K562 (cell line): ENCODE data around the gene VRK3. TPM values are rescaled to one million over a fixed set of nuclear protein-coding genes. Genes with fewer than 3 reads are reported as not detected.
A peak's percentile ranks its signal among the peaks of the same experiment; 100 is the strongest.

ENCODE experiments used
- AFF4 ChIP-seq: sonication (generic); formaldehyde crosslinking; IDR thresholded peaks from 2 replicates; pipeline ENCODE4 v1.8.0; 2023; ENCODE audit warnings: mild to moderate bottlenecking, missing genetic modification reagents
- ATF3 ChIP-seq, 2 experiments: fragments of 450-650 bp in 1 of 2; sonication (generic) in 1 of 2; formaldehyde crosslinking in 1 of 2; IDR thresholded peaks in 1 of 2; conservative IDR thresholded peaks in 1 of 2; 2 replicates each; pipeline versions ENCODE4 v1.6.1 to v1.8.1; 2016 to 2023; ENCODE audit warnings: mild to moderate bottlenecking in 2 of 2, moderate library complexity in 2 of 2, inconsistent platforms in 1 of 2, missing genetic modification reagents in 1 of 2
- BCOR ChIP-seq: fragments of 450-650 bp; IDR thresholded peaks from 2 replicates; pipeline ENCODE4 v1.6.1; 2016
- CCAR2 ChIP-seq: fragments of 200-400 bp; formaldehyde crosslinking; IDR thresholded peaks from 2 replicates; pipeline ENCODE4 v1.6.1; 2017; ENCODE audit warnings: mild to moderate bottlenecking, low read depth, low read length
- FOXA3 ChIP-seq, 2 experiments: fragments of 450-650 bp in 1 of 2; sonication (generic) in 1 of 2; formaldehyde crosslinking; IDR thresholded peaks in 1 of 2; conservative IDR thresholded peaks in 1 of 2; 2 replicates each; pipeline versions ENCODE4 v1.4.0 to v1.8.0; 2020 to 2022; ENCODE audit warnings: mild to moderate bottlenecking in 2 of 2, missing genetic modification reagents in 1 of 2
- FOXK2 ChIP-seq, 2 experiments: fragments of 450-650 bp; IDR thresholded peaks in 1 of 2; conservative IDR thresholded peaks in 1 of 2; 2 replicates each; pipeline ENCODE4 v1.6.1; 2016; ENCODE audit warnings: low read depth in 2 of 2, mild to moderate bottlenecking in 1 of 2
- FOXP4 ChIP-seq: sonication (generic); formaldehyde crosslinking; IDR thresholded peaks from 2 replicates; pipeline ENCODE4 v1.8.0; 2022; ENCODE audit warnings: mild to moderate bottlenecking, missing genetic modification reagents, borderline replicate concordance
- HEY1 ChIP-seq: fragments of 250-450 bp; sonication (Bioruptor Pico); IDR thresholded peaks from 2 replicates; pipeline ENCODE4 v1.5.0; 2020; ENCODE audit warnings: mild to moderate bottlenecking, moderate library complexity, borderline replicate concordance
- ILK ChIP-seq: fragments of 450-650 bp; IDR thresholded peaks from 2 replicates; pipeline ENCODE4 v1.6.1; 2016; ENCODE audit warnings: missing genetic modification characterization, low read depth, mild to moderate bottlenecking, missing compliant biosample characterization, moderate library complexity, borderline replicate concordance
- KLF6 ChIP-seq: fragments of 250-450 bp; sonication (Bioruptor Pico); IDR thresholded peaks from 2 replicates; pipeline ENCODE4 v1.4.0; 2020; ENCODE audit warnings: mild to moderate bottlenecking, moderate library complexity, borderline replicate concordance
- MTA3 ChIP-seq: fragments of 450-650 bp; formaldehyde crosslinking; IDR thresholded peaks from 2 replicates; pipeline ENCODE4 v1.6.1; 2017; ENCODE audit warnings: mild to moderate bottlenecking, borderline replicate concordance
- NCOA6 ChIP-seq: fragments of 450-650 bp; IDR thresholded peaks from 2 replicates; pipeline ENCODE4 v1.6.1; 2017; ENCODE audit warnings: mild to moderate bottlenecking
- NFYB ChIP-seq: IDR thresholded peaks from 2 replicates; pipeline ENCODE4 v1.6.1; 2011; ENCODE audit warnings: mild to moderate bottlenecking, moderate library complexity; ENCODE audit not compliant: insufficient read length; ENCODE audit errors: extremely low read depth
- NUFIP1 ChIP-seq: fragments of 450-650 bp; IDR thresholded peaks from 2 replicates; pipeline ENCODE4 v1.6.1; 2018; ENCODE audit not compliant: partially characterized antibody
- RBM39 ChIP-seq: fragments of 200-400 bp; formaldehyde crosslinking; optimal IDR thresholded peaks from 2 replicates; pipeline ENCODE3; 2018; ENCODE audit warnings: low read depth, low read length
- SMAD4 ChIP-seq: fragments of 250-450 bp; sonication (Bioruptor Pico); conservative IDR thresholded peaks from 2 replicates; pipeline ENCODE4 v1.8.0; 2021; ENCODE audit warnings: inconsistent platforms, mild to moderate bottlenecking, moderate library complexity
- SPI1 ChIP-seq: IDR thresholded peaks from 2 replicates; pipeline ENCODE4 v1.6.1; 2011; ENCODE audit warnings: low read depth, low read length, control low read depth, borderline replicate concordance
- TBP ChIP-seq: optimal IDR thresholded peaks from 2 replicates; pipeline ENCODE3; 2011; ENCODE audit warnings: low read depth, low read length, improper control_type of control experiment
- TEAD1 ChIP-seq, 2 experiments: fragments of 450-650 bp in 1 of 2; sonication (generic) in 1 of 2; formaldehyde crosslinking; IDR thresholded peaks; 2 replicates each; pipeline versions ENCODE4 v1.4.0 to v1.8.0; 2020 to 2022; ENCODE audit warnings: mild to moderate bottlenecking in 2 of 2, missing genetic modification reagents in 1 of 2
- ZNF766 ChIP-seq: fragments of 200-800 bp; sonication (Bioruptor generic); conservative IDR thresholded peaks from 2 replicates; pipeline ENCODE4 v1.6.1; 2016; ENCODE audit warnings: missing genetic modification characterization, missing compliant biosample characterization
- polyA plus RNA-seq, 8 experiments: library from polyadenylated mRNA; depleted of rRNA in 4 of 8; stranded (reverse) in 5 of 8; unstranded in 3 of 8; fragments of >200 nt; fragmentation: Nextera tagmentation in 2 of 8; fragmentation: Illumina TruSeq in 1 of 8; extraction: Ambion mirVana in 2 of 8; extraction: Trizol in 1 of 8; gene quantifications; 2 replicates each; pipeline versions ENCODE4 v1.2.1 to v1.2.3, GENCODE V29; 2011 to 2014; ENCODE audit warnings: inconsistent platforms in 1 of 8, missing spikeins in 1 of 8
- total RNA-seq, 7 experiments: library from RNA; depleted of rRNA in 6 of 7; stranded (reverse); fragments of >200 nt in 6 of 7; fragmentation: Illumina TruSeq in 2 of 7; extraction: Trizol in 2 of 7; gene quantifications; 2 replicates each; pipeline versions ENCODE4 v1.2.1 to v1.2.3, GENCODE V29; 2011 to 2021; ENCODE audit warnings: low replicate concordance in 1 of 7

Gene VRK3
- total and polyA plus RNA-seq, 9 of the 15 experiments (the other 6 are each of a cell fraction or from before 2014, with no cell fraction given) = 25.6 to 94.3 (median 42.9) TPM

- peak; percentile 100 for TF ChIP-seq NCOA6
- TF ChIP-seq AFF4 (CRISPR knock-in tag) = peak; percentile 100
- TF ChIP-seq FOXP4 = peak; percentile 100
- TF ChIP-seq NUFIP1 = no peak
- peak in 1 of 2 experiments; percentile 96; a peak in 2 of 4 replicates for TF ChIP-seq FOXA3 (CRISPR knock-in tag; conservative IDR thresholded peaks at IDR 0.05 in 1 of 2, IDR thresholded peaks at IDR 0.05 in 1 of 2)
- TF ChIP-seq FOXK2 (conservative IDR thresholded peaks at IDR 0.05 in 1 of 2, IDR thresholded peaks at IDR 0.05 in 1 of 2; ENCODE audit: low read depth in 2 of 2) = peak in 1 of 2 experiments; percentile 43; a peak in 2 of 4 replicates
- peak; percentile 62; the same call in 1 of the 2 replicates for TF ChIP-seq ILK (tag)
- peak; percentile 99 for TF ChIP-seq SPI1
- TF ChIP-seq MTA3 = peak; percentile 32; the same call in 1 of the 2 replicates
- no peak for TF ChIP-seq NFYB
- TF ChIP-seq RBM39 = peak; percentile 91
- no peak for TF ChIP-seq BCOR
- TF ChIP-seq TEAD1 (CRISPR knock-in tag; IDR thresholded peaks at IDR 0.05) = peak; percentile 95 to 99
- TF ChIP-seq HEY1 (CRISPR knock-in tag) = no peak
- TF ChIP-seq ATF3 (IDR thresholded peaks at IDR 0.05) = peak; percentile 53
- peak; percentile 99 for TF ChIP-seq ATF3 (CRISPR knock-in tag; conservative IDR thresholded peaks at IDR 0.05)
- peak; percentile 58 for TF ChIP-seq TBP
- peak; percentile 99 for TF ChIP-seq SMAD4 (CRISPR knock-in tag)
- TF ChIP-seq ZNF766 (CRISPR knock-in tag) = peak; percentile 100
- TF ChIP-seq CCAR2 = no peak
- peak; percentile 94; the same call in 1 of the 2 replicates for TF ChIP-seq KLF6
Measured at GRCh38 chr19:49987159-49987698, 37.9 kb downstream of the VRK3 start (continued).
